A673 (cell line): ENCODE data around the gene KDM4B.

Source experiments
- CTCF ChIP-seq: fragments of 300-800, 200-600 bp; sonication (generic); conservative IDR thresholded peaks from 2 replicates; pipeline ENCODE4 v1.5.1; 2017; ENCODE audit warnings: low read depth, mild to moderate bottlenecking, antibody characterized with exemption, low read length, moderate library complexity, mixed read lengths
- EZH2 ChIP-seq: fragments of 200-600 bp; sonication (generic); IDR thresholded peaks from 2 replicates; pipeline ENCODE4 v1.6.1; 2017; ENCODE audit warnings: borderline replicate concordance, low read depth, mild to moderate bottlenecking, mixed read lengths, antibody characterized with exemption, low read length; ENCODE audit not compliant: poor library complexity, severe bottlenecking

- TF ChIP-seq CTCF (no peak), EZH2 (no peak)
These were observed 24.8 kb downstream of the KDM4B start for GRCh38 chr19:4993683-4994082.
